Retinal pigment epithelial cell (primary cell): Measurements from ENCODE around the gene MTMR2.

Experiments used
- DNase-seq: peaks from one replicate; pipeline ENCODE4 v3.0.0-alpha.2; 2010; ENCODE audit warnings: low read depth
- H3K4me3 ChIP-seq: 2 replicates; pipeline ENCODE4 v1.5.1; 2011; ENCODE audit warnings: mild to moderate bottlenecking, low read length, control low read depth, moderate library complexity
- CTCF ChIP-seq: conservative IDR thresholded peaks from 2 replicates; pipeline ENCODE4 v1.5.1; 2011; ENCODE audit warnings: low read depth, low read length, control low read depth, inconsistent platforms

MTMR2 gene

GRCh38 chr11:95919514-95919913, 4.4 kb downstream of the MTMR2 start:
- DNase-seq = no peak
- no peak overlapping the region for H3K4me3 ChIP-seq
- TF ChIP-seq CTCF = no peak

- no peak overlapping the region for H3K4me3 ChIP-seq
- no peak for TF ChIP-seq CTCF
- DNase-seq = no peak
Observed at GRCh38 chr11:95918720-95919119, 5.2 kb downstream of the MTMR2 start.

GRCh38 chr11:95918056-95918455, 5.9 kb downstream of the MTMR2 start:
- no peak for TF ChIP-seq CTCF
- no peak for DNase-seq
- no peak overlapping the region for H3K4me3 ChIP-seq

GRCh38 chr11:95917193-95918036, 6.5 kb downstream of the MTMR2 start:
- no peak for DNase-seq
- TF ChIP-seq CTCF = no peak
- H3K4me3 ChIP-seq = no peak overlapping the region

- DNase-seq = no peak
- no peak overlapping the region for H3K4me3 ChIP-seq
- no peak for TF ChIP-seq CTCF
Observed at GRCh38 chr11:95916049-95916448, 7.9 kb downstream of the MTMR2 start.

- DNase-seq = no peak
- no peak for TF ChIP-seq CTCF
- no peak overlapping the region for H3K4me3 ChIP-seq
Observed at GRCh38 chr11:95915051-95915450, 8.9 kb downstream of the MTMR2 start.
